HG02588 (cell line): ENCODE data around the gene DTWD2.
A peak's percentile ranks its signal among the peaks of the same experiment; 100 is the strongest.
"Not testable (repeated sequence)": the region's sequence is repeated elsewhere in the genome, so short reads cannot be mapped to it uniquely, and the experiment has no call there.

Experiments
- ATAC-seq: cut with Tn5 transposase; IDR thresholded peaks from one replicate; pipeline ENCODE4 v1.9.1; 2021; ENCODE audit warnings: mild to moderate bottlenecking, moderate library complexity; ENCODE audit not compliant: unreplicated experiment

The DTWD2 gene

GRCh38 chr5:118882666-118883065 lies 105.7 kb downstream of the DTWD2 start:
- ATAC-seq: no peak

GRCh38 chr5:118876852-118877251 lies 111.5 kb downstream of the DTWD2 start:
- ATAC-seq: not testable (repeated sequence)

GRCh38 chr5:118875131-118875530 lies 113.2 kb downstream of the DTWD2 start:
- no peak for ATAC-seq

- ATAC-seq: no peak
Measured at GRCh38 chr5:118873417-118873816, 114.9 kb downstream of the DTWD2 start.

- no peak for ATAC-seq
Measured at GRCh38 chr5:118863345-118863744, 125.0 kb downstream of the DTWD2 start.

- no peak for ATAC-seq
Measured at GRCh38 chr5:118862596-118862995, 125.8 kb downstream of the DTWD2 start.

GRCh38 chr5:118857700-118858099 lies 130.6 kb downstream of the DTWD2 start:
- no peak for ATAC-seq

- ATAC-seq: no peak
Measured at GRCh38 chr5:118854819-118855218, 133.5 kb downstream of the DTWD2 start.

GRCh38 chr5:118851785-118852184 lies 136.6 kb downstream of the DTWD2 start:
- not testable (repeated sequence) for ATAC-seq

- ATAC-seq: not testable (repeated sequence)
Measured at GRCh38 chr5:118849507-118849906, 138.8 kb downstream of the DTWD2 start.

GRCh38 chr5:118844351-118844750 lies 144.0 kb downstream of the DTWD2 start:
- no peak for ATAC-seq

GRCh38 chr5:118834710-118835109 lies 153.6 kb downstream of the DTWD2 start:
- ATAC-seq: no peak

- no peak for ATAC-seq
Measured at GRCh38 chr5:118832974-118833373, 155.4 kb downstream of the DTWD2 start.

GRCh38 chr5:118825226-118825625 lies 163.1 kb downstream of the DTWD2 start:
- no peak for ATAC-seq

- no peak for ATAC-seq
Measured at GRCh38 chr5:118818604-118819003, 169.7 kb downstream of the DTWD2 start.

- no peak for ATAC-seq
Measured at GRCh38 chr5:118808441-118808840, 179.9 kb downstream of the DTWD2 start.

- ATAC-seq: no peak
Measured at GRCh38 chr5:118806571-118806970, 181.8 kb downstream of the DTWD2 start.

- no peak for ATAC-seq
Measured at GRCh38 chr5:118802335-118802734, 186.0 kb downstream of the DTWD2 start.

- ATAC-seq: no peak
Measured at GRCh38 chr5:118796081-118796480, 192.3 kb downstream of the DTWD2 start.

GRCh38 chr5:118794281-118794680 lies 194.1 kb downstream of the DTWD2 start:
- ATAC-seq: no peak

- ATAC-seq: no peak
Measured at GRCh38 chr5:118793652-118794051, 194.7 kb downstream of the DTWD2 start.

- no peak for ATAC-seq
Measured at GRCh38 chr5:118793091-118793490, 195.3 kb downstream of the DTWD2 start.

GRCh38 chr5:118791926-118792734 lies 196.2 kb downstream of the DTWD2 start:
- peak; percentile 96 for ATAC-seq
